Activated naive CD8-positive, alpha-beta T cell treated with anti-CD3 and anti-CD28 coated beads for 36 hours (primary cell): ENCODE measurements around the gene LEMD2. TPM values are rescaled to one million over a fixed set of nuclear protein-coding genes. Genes with fewer than 3 reads are reported as not detected.
A peak's percentile ranks its signal among the peaks of the same experiment; 100 is the strongest.

Experiments
- DNase-seq: peaks from one replicate; pipeline ENCODE4 v3.0.0; 2021
- H3K27ac Mint-ChIP-seq: one replicate; pipeline ENCODE4 v1.8.0; 2022; ENCODE audit warnings: mild to moderate bottlenecking, moderate library complexity, mixed read lengths
- H3K27me3 Mint-ChIP-seq: one replicate; pipeline ENCODE4 v1.8.0; 2022; ENCODE audit warnings: mild to moderate bottlenecking, mixed read lengths
- H3K36me3 Mint-ChIP-seq: one replicate; pipeline ENCODE4 v1.8.0; 2021; ENCODE audit warnings: mild to moderate bottlenecking, mixed read lengths
- H3K4me1 Mint-ChIP-seq: one replicate; pipeline ENCODE4 v1.8.0; 2021; ENCODE audit warnings: mixed read lengths
- H3K4me3 Mint-ChIP-seq: one replicate; pipeline ENCODE4 v1.8.0; 2022; ENCODE audit warnings: mild to moderate bottlenecking, moderate library complexity, mixed read lengths
- H3K9me3 Mint-ChIP-seq: one replicate; pipeline ENCODE4 v1.8.0; 2022; ENCODE audit warnings: mixed read lengths
- total RNA-seq, 2 experiments: library from RNA; stranded (reverse); gene quantifications; one replicate each; pipeline ENCODE4 v1.2.3, GENCODE V29; 2021

The LEMD2 gene
- total RNA-seq, 2 experiments from 2014 or later, result 33.1 to 38.8 TPM

DNA sequence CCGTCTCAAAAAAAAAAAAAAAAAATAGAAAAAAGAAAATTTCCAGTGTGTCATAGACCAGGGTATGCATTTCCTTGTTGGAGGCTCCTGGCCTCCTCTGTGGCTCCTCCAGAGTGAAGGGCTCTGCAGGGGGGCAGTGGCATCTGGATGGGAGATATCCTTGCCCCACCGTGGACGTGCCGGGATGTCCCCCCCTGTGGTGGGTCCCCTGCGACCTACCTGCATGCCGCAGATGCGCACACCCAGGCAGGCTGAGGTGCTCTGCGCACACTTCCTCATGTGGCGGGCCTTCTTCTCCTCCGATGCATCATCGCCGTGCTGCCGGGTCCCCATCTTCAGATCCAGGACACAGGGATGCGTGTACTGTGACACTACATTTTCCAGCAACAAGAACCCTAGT is 63.7 kb downstream of the LEMD2 start:
- H3K27me3 Mint-ChIP-seq, result peaks cover 4% of the 10 kb centered on the region
- peaks cover 16% of the 10 kb centered on the region for H3K4me1 Mint-ChIP-seq
- no peak overlapping the region for H3K4me3 Mint-ChIP-seq
- DNase-seq, result no peak
- H3K36me3 Mint-ChIP-seq, result no peaks in the 10 kb centered on the region
- H3K27ac Mint-ChIP-seq, result no peak overlapping the region
- no peaks in the 10 kb centered on the region for H3K9me3 Mint-ChIP-seq

DNA sequence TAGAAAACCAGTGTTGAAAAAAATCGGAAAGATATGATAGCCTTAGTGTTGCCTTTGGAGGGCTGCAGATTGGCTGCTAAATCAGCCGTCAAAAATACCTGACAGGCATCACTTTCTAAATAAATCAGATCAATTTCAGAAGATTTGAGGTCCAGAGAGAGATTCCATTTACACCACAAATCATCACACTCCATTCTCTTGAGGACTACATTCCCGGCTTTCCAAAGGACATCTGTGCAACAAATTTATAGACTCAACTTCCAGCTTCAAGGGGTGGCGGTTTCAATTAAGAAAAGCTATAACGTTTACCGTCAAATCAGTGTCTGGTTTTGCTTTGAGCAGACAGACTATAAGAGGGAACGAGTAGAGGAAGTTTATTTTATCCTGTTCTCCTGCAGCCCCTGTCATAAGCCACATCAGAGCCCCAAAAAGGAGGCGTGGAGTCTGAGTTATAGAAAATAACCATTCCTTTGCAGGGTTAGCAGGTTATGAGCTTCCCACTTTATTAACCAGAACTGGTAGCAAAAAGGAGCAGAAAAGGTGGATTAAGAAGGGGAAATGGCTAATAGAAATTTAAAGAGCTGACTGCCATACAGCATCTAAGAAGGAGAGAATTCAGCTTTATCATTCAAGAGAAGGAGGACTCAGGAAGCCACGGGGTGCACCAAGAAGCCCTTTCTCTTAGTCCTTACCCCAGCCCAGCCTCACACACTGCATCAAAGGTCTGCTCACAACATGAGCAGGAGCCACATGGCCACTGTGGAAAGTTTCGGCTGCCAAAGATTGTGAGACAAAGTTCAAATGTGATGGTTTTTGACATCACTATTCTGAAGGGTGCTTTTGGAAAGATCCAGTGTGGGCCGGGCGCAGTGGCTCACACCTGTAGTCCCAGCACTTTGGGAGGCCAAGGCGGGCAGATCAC is 64.6 kb downstream of the LEMD2 start:
- Mint-ChIP-seq H3K4me3 (no peak overlapping the region), H3K36me3 (no peaks in the 10 kb centered on the region), H3K4me1 (peaks cover 16% of the 10 kb centered on the region), H3K9me3 (no peaks in the 10 kb centered on the region), H3K27me3 (peaks cover 6% of the 10 kb centered on the region), H3K27ac (peak overlapping the region; percentile 25)
- peak; percentile 13 for DNase-seq

DNA sequence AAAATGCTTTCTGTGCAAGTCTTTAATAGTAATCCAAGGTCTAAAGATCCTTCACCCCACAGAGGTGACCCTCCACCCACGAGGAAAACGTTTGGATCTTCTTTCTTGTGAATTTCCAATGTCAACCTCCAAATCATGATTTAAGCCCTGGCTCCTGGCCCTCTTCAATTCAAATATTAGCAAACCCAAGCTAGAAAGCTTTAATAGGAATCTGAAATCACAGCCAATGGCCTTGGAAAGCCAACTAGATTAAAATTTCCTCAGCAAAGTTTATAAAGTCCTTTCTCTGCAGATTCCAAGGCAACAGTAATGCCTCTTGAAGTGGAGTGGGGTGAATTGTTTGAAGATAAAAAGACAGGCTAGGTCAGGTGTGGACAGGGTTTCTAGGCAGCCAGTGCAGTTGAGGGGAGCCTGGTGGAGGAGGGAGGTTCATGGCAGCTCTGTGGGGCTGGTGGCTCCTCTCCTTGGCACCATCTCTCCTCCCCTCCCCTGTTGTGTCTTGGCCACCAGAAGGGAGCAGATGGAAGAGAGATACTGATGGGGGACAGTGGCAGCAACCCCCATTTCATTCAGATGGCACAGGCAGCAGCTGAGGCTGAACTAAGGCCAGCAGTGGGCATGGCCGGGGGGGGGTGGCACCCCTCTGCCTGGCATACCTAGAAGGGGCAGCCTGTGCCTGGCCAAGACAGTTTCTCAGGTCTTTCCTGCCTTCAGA is 65.4 kb downstream of the LEMD2 start:
- H3K9me3 Mint-ChIP-seq, result no peaks in the 10 kb centered on the region
- no peaks in the 10 kb centered on the region for H3K36me3 Mint-ChIP-seq
- DNase-seq, result no peak
- no peak overlapping the region for H3K4me3 Mint-ChIP-seq
- peaks cover 6% of the 10 kb centered on the region for H3K27me3 Mint-ChIP-seq
- no peak overlapping the region for H3K27ac Mint-ChIP-seq
- peaks cover 16% of the 10 kb centered on the region for H3K4me1 Mint-ChIP-seq

DNA sequence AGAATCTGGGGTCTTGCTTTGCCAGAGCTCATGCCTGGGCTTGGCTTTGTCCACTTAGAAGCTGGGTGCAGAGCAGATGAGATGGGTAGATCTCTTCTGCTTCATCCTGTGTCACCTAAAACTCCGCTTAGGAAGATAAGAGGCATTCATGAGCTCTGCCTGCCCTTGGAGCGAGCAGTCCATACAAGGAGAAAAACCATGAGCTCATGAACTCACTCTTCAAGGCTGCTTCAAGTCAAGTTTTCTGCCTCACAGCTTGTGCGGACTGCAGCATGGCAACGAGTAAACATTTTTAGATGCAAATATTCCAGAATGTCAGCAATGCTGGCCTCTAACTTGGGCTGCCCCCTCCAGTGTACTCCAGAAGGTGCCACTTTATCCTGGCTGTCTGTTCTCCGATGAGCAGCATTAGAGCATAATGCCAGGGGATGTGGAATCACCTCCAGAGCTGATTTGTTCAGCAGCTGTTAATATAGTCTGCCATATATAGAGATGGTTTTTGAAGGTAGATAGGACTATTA is 66.8 kb downstream of the LEMD2 start:
- DNase-seq, result no peak
- peaks cover 16% of the 10 kb centered on the region for H3K4me1 Mint-ChIP-seq
- H3K4me3 Mint-ChIP-seq, result no peak overlapping the region
- H3K36me3 Mint-ChIP-seq, result no peaks in the 10 kb centered on the region
- H3K27ac Mint-ChIP-seq, result no peak overlapping the region
- H3K9me3 Mint-ChIP-seq, result no peaks in the 10 kb centered on the region
- peaks cover 6% of the 10 kb centered on the region for H3K27me3 Mint-ChIP-seq

DNA sequence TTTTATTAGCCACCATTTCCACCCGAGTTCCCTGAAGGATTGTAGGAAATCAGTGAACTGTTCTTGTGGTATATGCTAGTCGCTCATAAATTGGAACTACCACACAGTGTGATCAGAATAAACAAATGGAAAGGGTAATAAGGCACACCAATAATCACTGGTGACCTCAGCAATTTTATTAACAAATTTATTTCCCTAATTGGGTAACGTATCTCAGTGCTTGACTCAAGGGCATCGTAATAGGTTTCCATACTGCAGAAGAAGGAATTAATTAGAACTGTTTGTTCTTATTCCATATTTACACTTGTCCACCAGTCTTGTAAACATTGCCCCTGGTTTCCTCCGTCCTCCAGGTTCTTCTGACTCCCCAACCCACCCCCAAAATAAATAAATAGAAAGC is 67.4 kb downstream of the LEMD2 start:
- H3K4me1 Mint-ChIP-seq, result peaks cover 16% of the 10 kb centered on the region
- peaks cover 6% of the 10 kb centered on the region for H3K27me3 Mint-ChIP-seq
- no peak for DNase-seq
- H3K36me3 Mint-ChIP-seq, result no peaks in the 10 kb centered on the region
- H3K9me3 Mint-ChIP-seq, result no peaks in the 10 kb centered on the region
- H3K4me3 Mint-ChIP-seq, result no peak overlapping the region
- no peak overlapping the region for H3K27ac Mint-ChIP-seq

Other genes with a start within 250 kb of the LEMD2 start
- 10 to 100 TPM; 32.0 to 34.3 TPM for gene BAK1, start 208.9 kb downstream of the LEMD2 start, total RNA-seq
- 10 to 100 TPM; 35.5 to 36.6 TPM for gene ITPR3, start 167.8 kb downstream of the LEMD2 start, total RNA-seq
- gene UQCC2, start 77.4 kb downstream of the LEMD2 start, total RNA-seq, result 100 to 1,000 TPM; 118 to 126 TPM
- gene IP6K3, start 42.2 kb downstream of the LEMD2 start, total RNA-seq, result not detected
- not detected for gene MLN, start 14.9 kb upstream of the LEMD2 start, total RNA-seq